Inferior parietal cortex (tissue), 1 donor: ENCODE measurements around the gene SCGN.
"Not testable (repeated sequence)": the region's sequence is repeated elsewhere in the genome, so short reads cannot be mapped to it uniquely, and the experiment has no call there.

Source experiments
- DNase-seq: peaks from one replicate; pipeline ENCODE4 v3.0.0-alpha.2; 2016; ENCODE audit errors: extremely low spot score

The SCGN gene

DNA sequence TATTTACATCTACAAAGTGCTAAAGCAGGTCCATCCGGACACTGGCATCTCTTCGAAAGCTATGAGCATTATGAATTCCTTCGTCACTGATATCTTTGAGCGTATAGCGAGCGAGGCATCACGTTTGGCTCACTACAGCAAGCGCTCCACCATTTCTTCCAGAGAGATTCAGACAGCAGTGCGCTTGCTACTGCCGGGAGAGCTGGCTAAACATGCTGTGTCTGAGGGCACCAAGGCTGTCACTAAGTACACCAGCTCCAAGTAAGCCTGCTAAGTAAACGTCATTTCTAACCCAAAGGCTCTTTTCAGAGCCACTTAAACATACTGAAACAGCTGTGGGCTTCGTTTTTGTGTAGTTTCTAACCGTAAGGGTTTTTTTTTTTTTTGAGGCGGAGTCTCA lies 75.0 kb downstream of the SCGN start:
- DNase-seq, result no peak

DNA sequence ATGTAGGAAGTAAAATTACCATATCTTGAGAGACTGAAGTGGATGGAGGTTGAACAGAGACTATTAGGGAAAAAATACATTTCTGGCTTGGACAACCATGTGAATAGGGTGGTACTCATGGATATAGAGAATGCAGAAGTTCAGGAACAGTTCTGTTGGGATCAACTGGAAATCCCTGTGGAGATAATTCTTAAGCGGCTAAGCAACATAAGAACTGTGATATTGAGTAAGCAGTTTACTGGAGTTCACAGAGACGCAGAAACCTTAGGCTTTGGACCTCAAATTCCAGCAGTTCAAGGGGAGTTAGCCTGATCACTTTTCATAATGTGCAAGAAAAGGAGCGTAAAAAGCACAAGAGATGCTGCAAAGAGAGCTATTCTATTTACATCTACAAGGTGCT lies 78.9 kb downstream of the SCGN start:
- no peak for DNase-seq

DNA sequence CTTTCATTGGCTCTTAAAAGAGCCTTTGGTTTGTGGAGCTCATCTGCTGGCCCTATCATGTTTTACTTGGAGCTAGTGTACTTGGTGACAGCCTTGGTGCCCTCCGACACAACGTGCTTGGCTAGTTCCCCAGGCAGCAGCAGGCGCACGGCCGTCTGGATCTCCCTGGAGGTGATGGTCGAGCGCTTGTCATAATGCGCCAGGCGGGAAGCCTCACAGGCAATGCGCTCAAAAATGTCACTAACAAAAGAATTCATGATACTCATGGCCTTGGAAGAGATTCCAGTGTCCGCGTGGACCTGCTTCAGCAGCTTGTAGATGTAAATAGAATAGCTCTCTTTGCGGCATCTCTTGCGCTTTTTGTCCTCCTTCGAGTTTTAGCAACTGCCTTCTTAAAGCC lies 79.7 kb downstream of the SCGN start:
- no peak for DNase-seq

DNA sequence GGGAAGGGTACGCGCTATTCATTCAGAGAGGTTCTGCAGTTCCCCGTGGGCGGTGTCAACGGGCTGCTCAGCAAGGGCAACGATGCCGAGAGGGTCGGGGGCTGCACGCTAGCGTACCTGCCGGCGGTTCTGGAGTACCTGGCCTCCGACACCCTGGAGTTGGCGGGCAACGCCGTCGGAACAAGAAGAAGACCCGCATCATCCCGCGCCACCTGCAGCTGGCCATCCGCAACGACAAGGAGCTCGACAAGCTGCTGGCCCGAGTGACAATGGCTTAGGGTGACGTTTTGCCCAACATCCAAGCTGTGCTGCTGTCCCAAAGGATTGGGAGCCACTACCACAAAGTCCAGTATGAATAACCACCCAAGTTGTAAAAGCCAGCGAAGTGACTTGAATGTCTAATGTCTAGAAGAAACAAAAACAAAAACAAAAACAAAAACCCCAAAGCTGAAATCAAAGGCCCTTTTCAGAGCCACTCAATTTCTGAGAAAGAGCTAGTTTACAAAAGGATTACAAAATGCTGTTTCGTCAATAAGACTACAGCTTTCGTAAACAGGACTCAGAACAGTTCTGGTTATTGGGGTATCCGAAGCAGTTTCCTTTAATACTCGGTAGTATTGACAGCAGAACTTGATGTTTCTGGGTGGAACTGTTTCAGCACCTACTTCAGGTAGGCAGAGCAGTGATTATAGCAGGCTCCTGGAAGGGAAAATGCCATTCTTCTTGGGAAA lies 80.6 kb downstream of the SCGN start:
- DNase-seq, result no peak

DNA sequence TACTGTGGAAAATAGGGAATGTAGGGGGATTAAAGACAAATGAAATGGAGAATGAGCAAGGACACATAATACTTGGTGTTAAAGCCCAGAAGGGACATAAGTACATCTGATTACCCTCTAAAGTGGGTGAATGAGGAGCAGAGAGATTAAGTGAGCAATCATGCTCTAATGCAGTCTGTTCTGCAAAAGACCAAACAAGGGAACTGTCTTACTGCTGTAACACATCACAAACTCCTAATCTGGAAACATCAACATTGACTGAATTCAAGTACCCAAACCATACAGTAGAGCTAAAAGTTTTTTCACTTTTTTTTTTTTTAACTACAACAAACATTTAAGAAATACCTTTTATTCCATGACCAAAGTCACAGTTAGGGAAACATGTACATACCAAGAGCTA lies 83.2 kb downstream of the SCGN start:
- DNase-seq, result no peak

DNA sequence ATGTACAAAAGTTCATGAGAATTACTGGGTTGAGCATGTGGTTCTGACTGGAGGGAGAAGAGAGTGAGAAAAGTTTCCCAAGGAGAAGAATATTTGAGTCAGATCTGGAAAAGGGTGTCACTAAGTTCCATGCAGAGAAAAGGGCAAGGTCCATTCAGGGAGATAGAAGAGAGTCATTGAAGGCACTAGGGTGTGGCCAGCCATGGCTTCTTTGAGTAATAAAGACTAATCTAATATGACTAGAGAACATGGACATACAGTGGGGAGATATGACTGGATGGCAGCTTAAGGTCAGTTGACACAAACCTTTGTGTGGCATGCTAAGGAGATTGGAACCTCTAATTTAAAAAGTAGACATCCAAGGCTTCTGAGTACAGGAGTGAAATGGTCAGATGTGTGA lies 91.9 kb downstream of the SCGN start:
- no peak for DNase-seq

DNA sequence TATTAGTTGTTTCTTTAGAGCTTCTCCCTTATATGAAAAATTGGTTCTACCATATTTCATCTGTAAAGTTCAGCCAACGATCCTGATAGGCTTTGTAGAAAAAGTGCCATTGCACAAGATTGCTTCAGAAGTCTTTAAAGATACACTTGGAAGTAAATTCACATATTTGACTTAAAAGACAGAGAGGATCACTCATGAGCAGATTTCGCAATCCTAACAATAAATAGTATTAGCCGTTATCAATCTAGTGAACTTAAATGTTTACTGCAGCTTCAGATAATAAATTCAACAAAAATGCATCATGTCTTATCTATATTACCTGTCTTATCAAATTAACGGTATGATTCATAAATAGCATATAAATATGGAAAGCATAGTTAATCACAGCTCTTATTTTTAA lies 93.8 kb downstream of the SCGN start:
- DNase-seq, result no peak

DNA sequence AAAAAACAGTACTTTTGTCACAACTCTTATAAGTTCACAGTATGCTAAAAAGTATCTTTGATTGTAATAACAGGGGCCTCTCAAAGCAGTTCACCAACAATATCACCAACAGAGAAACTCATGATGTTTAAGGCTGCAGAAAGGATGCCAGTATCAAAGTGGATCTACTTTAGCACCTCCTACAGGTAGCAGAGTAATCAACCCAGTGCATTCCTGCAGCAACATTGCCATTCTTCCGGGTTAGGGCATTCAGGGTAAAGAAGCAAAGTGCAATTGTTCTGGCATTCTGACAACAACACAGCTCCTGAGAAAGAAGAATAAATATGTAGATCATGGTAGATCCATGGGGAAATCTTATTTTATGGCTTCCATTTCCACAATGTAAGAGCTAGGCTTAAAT lies 95.0 kb downstream of the SCGN start:
- no peak for DNase-seq

DNA sequence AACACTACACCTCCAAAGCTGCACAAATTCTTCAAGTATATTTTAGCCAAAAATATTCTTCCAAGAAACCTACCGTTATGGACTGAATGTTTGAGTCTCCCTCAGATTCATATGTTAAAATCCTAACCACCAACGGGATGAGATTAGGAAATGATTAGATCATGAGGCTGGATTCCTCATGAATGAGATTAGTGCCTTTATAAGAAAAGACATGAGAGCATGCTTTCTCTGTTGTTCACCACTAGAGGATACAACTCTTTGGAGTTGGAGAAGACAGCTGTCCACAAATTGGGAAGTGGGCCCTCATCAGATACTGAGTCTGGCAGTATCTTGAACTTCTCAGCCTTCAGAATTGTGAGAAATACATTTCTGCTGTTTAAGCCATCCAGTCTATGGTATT lies 95.5 kb downstream of the SCGN start:
- no peak for DNase-seq

DNA sequence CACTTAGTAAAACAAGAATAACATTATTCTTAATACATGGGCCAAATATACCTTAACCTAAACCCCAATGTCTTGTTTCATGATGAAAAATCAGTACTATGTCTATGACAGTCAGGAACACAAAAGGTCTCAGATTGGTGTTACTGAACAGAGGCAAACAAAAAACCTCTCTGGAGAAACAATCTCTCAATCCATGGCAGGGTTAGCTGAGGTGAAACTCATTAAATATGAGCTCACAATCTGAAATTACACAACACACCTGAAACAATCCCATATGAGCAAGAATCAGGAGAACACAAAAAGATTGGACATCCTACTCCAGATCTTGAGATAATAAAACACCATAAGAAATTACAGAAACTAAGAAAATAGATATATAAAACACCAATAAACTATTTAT lies 96.0 kb downstream of the SCGN start:
- no peak for DNase-seq

DNA sequence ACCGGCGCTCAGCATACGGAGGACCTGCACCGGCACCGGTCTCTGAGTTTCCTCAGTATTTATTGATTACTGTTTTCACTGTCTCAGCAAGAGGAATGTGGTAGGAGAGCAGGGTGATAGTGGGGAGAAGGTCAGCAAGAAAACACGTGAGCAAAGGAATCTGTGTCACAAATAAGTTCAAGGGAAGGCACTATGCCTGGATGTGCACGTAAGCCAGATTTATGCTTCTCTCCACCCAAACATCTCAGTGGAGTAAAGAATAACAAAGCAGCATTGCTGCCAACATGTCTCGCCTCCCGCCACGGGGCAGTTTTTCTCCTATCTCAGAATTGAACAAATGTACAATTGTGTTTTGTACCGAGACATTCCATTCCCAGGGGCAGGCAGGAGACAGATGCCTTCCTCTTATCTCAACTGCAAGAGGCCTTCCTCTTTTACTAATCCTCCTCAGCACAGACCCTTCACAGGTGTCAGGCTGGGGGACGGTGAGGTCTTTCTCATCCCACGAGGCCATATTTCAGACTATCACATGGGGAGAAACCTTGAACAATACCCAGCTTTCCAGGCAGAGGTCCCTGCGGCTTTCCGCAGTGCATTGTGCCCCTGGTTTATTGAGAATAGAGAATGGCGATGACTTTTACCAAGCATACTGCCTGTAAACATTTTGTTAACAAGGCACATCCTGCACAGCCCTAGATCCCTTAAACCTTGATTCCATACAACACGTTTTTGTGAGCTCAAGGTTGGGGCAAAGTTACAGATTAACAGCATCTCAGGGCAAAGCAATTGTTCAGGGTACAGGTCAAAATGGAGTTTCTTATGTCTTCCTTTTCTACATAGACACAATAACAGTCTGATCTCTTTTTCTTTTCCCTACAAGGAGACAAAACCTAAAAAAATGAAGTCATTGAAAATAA lies 96.8 kb downstream of the SCGN start:
- DNase-seq, result not testable (repeated sequence)

DNA sequence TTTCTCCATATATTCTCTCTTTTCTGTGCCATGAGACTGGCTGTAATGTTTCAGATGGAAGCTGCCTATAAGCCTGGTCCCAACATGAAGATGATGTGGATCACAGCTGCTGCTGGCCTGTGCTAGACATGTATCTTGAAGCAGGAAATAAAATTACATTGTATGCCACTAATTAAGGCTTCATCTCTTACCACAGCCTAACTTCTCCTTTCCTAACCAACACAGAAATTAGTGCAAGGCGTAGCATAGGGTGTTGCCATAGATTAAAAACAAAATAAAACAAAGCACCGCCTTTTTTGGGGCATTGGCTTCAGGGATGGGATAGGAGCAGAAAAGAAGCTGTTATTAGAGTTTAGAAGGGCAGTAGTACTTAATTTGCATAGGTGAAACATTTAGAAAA lies 97.8 kb downstream of the SCGN start:
- no peak for DNase-seq

DNA sequence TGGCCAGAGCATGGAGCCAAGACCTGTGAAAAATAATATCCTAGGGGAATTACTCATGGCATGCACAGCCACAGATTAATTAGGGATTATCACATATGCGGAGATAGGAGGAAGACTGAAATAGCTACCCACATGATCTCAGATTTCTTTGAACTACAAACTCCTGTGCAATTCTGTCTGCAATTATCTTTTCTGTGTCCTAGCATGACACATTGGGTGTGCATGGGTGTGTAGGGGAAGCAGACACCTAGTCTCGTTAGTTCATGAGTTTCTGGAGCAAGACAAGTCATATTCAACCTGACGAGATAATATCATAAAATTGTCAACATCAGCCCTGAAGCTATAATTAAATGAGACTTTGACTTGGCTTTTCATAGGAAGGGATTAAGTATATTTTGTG lies 98.9 kb downstream of the SCGN start:
- DNase-seq, result no peak
